HCT116 (cell line): Measurements from ENCODE around the gene ITIH6.

Experiments used
- POLR2A ChIP-seq: IDR thresholded peaks from 2 replicates; pipeline ENCODE4 v1.7.0; 2011; ENCODE audit warnings: borderline replicate concordance; ENCODE audit not compliant: insufficient read depth, insufficient read length; ENCODE audit errors: extremely low read depth
- POLR2AphosphoS5 ChIP-seq: IDR thresholded peaks from 2 replicates; pipeline ENCODE4 v1.6.1; 2011; ENCODE audit warnings: mild to moderate bottlenecking, low read depth, low read length, moderate library complexity

GRCh38 chrX:54842607-54843006, 44.6 kb upstream of the ITIH6 start:
- no peak for TF ChIP-seq POLR2A
- TF ChIP-seq POLR2AphosphoS5: no peak
